Measurements from ENCODE around the gene NLRC5.
"Not testable (repeated sequence)": the region's sequence is repeated elsewhere in the genome, so short reads cannot be mapped to it uniquely, and the experiment has no call there.

Gene NLRC5

DNA sequence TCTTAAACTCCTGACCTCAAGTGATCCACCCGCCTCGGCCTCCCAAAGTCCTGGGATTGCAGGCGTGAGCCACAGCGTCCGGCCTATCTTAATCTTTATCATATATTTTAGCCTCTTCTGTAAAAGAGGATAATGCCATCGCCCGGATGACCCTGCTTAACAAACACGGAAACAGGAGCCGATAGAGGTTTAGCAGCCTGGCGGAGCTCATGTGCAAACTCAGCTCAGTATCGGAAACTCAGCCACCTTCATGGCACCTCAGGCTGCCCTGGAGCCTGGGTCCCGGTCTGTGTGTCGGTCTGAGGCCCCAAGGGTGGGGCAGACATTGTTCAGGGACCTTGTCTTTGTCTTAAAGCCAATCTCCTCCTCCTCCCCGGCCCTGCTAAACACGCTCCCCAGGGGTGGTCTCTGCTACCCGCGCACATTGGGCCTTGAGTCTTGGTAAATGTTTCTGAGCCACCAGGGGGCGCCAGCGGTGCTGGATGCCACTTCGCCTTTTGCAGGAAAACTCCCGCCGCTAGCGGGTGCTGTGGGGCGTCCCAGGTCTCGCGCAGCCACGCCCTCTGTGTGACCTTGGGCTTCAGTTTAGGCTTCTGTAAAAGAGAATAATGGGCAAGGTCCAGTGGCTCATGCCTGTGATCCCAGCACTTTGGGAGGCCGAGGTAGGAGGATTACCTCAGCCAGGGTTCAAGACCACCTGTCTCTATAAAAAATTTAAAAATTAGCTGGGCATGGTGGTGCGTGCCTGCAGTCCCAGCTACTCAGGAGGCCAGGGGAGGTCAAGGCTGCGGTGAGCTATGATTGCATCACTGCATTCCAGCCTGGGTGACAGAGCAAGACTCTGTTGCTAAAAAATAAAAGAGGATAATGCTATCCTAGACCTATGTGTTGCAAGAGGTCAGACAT lies 24.9 kb upstream of the NLRC5 start:
- H3K4me3 ChIP-seq (ENCODE audit: low read length in 2 of 2) = no peak overlapping the region
- H3K4me1 ChIP-seq (ENCODE audit: control insufficient read depth, insufficient read depth, low read length) = peaks cover 12% of the 10 kb centered on the region
- H3K36me3 ChIP-seq (ENCODE audit: control insufficient read depth in 2 of 2, insufficient read depth in 2 of 2, low read length in 2 of 2) = no peaks in the 10 kb centered on the region
- no peak overlapping the region for H3K9ac ChIP-seq (ENCODE audit: low read length in 2 of 2)
- no peak overlapping the region for H3K27ac ChIP-seq (ENCODE audit: low read length)
- H3K27me3 ChIP-seq (ENCODE audit: control insufficient read depth in 1 of 2, insufficient read depth in 2 of 2, low read length in 2 of 2) = no peaks in the 10 kb centered on the region
- no peaks in the 10 kb centered on the region for H3K9me3 ChIP-seq (ENCODE audit: control insufficient read depth in 2 of 2, low read length in 2 of 2)

- Histone ChIP-seq H3K4me1 (ENCODE audit: control insufficient read depth, insufficient read depth, low read length) (peaks cover 12% of the 10 kb centered on the region), H3K9ac (ENCODE audit: low read length in 2 of 2) (no peak overlapping the region), H3K9me3 (ENCODE audit: control insufficient read depth in 2 of 2, low read length in 2 of 2) (no peaks in the 10 kb centered on the region), H3K27me3 (ENCODE audit: control insufficient read depth in 1 of 2, insufficient read depth in 2 of 2, low read length in 2 of 2) (no peaks in the 10 kb centered on the region), H3K36me3 (ENCODE audit: control insufficient read depth in 2 of 2, insufficient read depth in 2 of 2, low read length in 2 of 2) (no peaks in the 10 kb centered on the region), H3K27ac (ENCODE audit: low read length) (no peak overlapping the region), H3K4me3 (ENCODE audit: low read length in 2 of 2) (no peak overlapping the region)
Measured at GRCh38 chr16:56965149-56966092, 23.9 kb upstream of the NLRC5 start.

DNA sequence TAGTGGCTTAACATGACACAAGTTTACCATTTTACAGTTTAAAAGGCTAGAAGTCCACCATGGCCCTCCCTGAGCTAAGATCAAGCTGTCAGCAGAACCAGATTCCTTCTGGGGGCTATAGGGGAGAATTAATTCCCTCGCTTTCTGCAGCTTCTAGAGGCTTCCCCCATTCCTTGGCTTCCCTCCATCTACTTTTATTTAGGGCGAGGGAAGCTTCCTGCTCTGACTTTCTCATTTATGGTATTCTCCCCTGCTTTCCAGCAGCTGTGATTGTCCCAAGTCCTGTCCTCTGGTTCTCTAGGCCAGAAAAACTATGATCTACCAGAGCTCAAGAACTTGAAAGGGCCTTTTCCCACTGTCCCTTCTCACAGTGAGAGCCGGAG lies 23.3 kb upstream of the NLRC5 start:
- Histone ChIP-seq H3K9me3 (ENCODE audit: control insufficient read depth in 2 of 2, low read length in 2 of 2) (no peaks in the 10 kb centered on the region), H3K27ac (ENCODE audit: low read length) (no peak overlapping the region), H3K27me3 (ENCODE audit: control insufficient read depth in 1 of 2, insufficient read depth in 2 of 2, low read length in 2 of 2) (peaks cover 0 to 2% of the 10 kb centered on the region in 2 donors), H3K4me1 (ENCODE audit: control insufficient read depth, insufficient read depth, low read length) (peaks cover 10% of the 10 kb centered on the region), H3K9ac (ENCODE audit: low read length in 2 of 2) (no peak overlapping the region), H3K36me3 (ENCODE audit: control insufficient read depth in 2 of 2, insufficient read depth in 2 of 2, low read length in 2 of 2) (no peaks in the 10 kb centered on the region), H3K4me3 (ENCODE audit: low read length in 2 of 2) (no peak overlapping the region)

GRCh38 chr16:56967733-56968132 lies 21.6 kb upstream of the NLRC5 start:
- H3K4me1 ChIP-seq (ENCODE audit: control insufficient read depth, insufficient read depth, low read length) = peaks cover 8% of the 10 kb centered on the region
- no peaks in the 10 kb centered on the region for H3K9me3 ChIP-seq (ENCODE audit: control insufficient read depth in 2 of 2, low read length in 2 of 2)
- H3K9ac ChIP-seq (ENCODE audit: low read length in 2 of 2) = no peak overlapping the region

DNA sequence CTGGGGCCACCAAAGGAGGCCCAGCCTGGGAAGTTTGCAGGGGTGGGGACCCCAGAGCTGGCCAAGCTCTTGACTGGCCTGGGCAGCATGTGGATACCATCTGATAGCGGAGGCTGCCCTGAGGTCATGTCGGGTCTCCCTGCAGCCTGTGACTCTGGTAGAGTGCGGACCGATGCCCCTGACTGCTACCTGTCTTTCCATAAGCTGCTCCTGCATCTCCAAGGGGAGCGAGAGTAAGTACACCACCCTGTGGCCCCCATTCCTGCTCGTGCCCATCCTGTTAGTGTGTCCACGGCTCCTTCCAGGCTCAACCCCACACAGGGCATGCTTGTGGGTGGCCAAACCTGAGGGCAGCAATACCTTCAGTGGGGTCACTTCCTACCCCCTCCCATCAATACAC lies 19.6 kb upstream of the NLRC5 start:
- H3K27ac ChIP-seq (ENCODE audit: low read length) = no peak overlapping the region
- peaks cover 0 to 2% of the 10 kb centered on the region in 2 donors for H3K27me3 ChIP-seq (ENCODE audit: control insufficient read depth in 1 of 2, insufficient read depth in 2 of 2, low read length in 2 of 2)
- H3K9ac ChIP-seq (ENCODE audit: low read length in 2 of 2) = no peak overlapping the region
- no peak overlapping the region for H3K4me3 ChIP-seq (ENCODE audit: low read length in 2 of 2)
- H3K36me3 ChIP-seq (ENCODE audit: control insufficient read depth in 2 of 2, insufficient read depth in 2 of 2, low read length in 2 of 2) = no peaks in the 10 kb centered on the region
- H3K4me1 ChIP-seq (ENCODE audit: control insufficient read depth, insufficient read depth, low read length) = peaks cover 8% of the 10 kb centered on the region
- no peaks in the 10 kb centered on the region for H3K9me3 ChIP-seq (ENCODE audit: control insufficient read depth in 2 of 2, low read length in 2 of 2)

More at GRCh38 chr16:56967733-56968132, 21.6 kb upstream of the NLRC5 start:
- Histone ChIP-seq H3K4me3 (ENCODE audit: low read length in 2 of 2) (no peak overlapping the region), H3K27me3 (ENCODE audit: control insufficient read depth in 1 of 2, insufficient read depth in 2 of 2, low read length in 2 of 2) (peaks cover 0 to 2% of the 10 kb centered on the region in 2 donors), H3K27ac (ENCODE audit: low read length) (no peak overlapping the region), H3K36me3 (ENCODE audit: control insufficient read depth in 2 of 2, insufficient read depth in 2 of 2, low read length in 2 of 2) (no peaks in the 10 kb centered on the region)

- Histone ChIP-seq H3K27ac (ENCODE audit: low read length) (no peak overlapping the region), H3K4me3 (ENCODE audit: low read length in 2 of 2) (no peak overlapping the region), H3K9ac (ENCODE audit: low read length in 2 of 2) (no peak overlapping the region), H3K36me3 (ENCODE audit: control insufficient read depth in 2 of 2, insufficient read depth in 2 of 2, low read length in 2 of 2) (no peaks in the 10 kb centered on the region), H3K27me3 (ENCODE audit: control insufficient read depth in 1 of 2, insufficient read depth in 2 of 2, low read length in 2 of 2) (peaks cover 0 to 2% of the 10 kb centered on the region in 2 donors), H3K4me1 (ENCODE audit: control insufficient read depth, insufficient read depth, low read length) (peaks cover 3% of the 10 kb centered on the region), H3K9me3 (ENCODE audit: control insufficient read depth in 2 of 2, low read length in 2 of 2) (no peaks in the 10 kb centered on the region)
Measured at GRCh38 chr16:56970934-56971767, 18.2 kb upstream of the NLRC5 start.

DNA sequence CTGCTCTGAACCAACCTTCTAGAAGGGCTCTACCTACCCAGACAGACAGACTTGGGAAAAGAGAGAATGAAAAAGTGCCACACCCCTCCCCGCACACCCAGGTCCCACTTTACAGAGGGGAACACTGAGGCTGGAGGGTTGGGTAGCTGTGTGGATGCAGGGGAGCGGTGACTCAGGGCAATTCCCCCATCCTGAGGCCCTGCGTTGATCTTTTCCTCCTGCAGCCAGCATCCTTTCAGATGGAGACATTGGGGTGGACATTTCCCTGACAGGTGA lies 17.7 kb upstream of the NLRC5 start:
- no peaks in the 10 kb centered on the region for H3K9me3 ChIP-seq (ENCODE audit: control insufficient read depth in 2 of 2, low read length in 2 of 2)
- H3K36me3 ChIP-seq (ENCODE audit: control insufficient read depth in 2 of 2, insufficient read depth in 2 of 2, low read length in 2 of 2) = no peaks in the 10 kb centered on the region
- peaks cover 0 to 2% of the 10 kb centered on the region in 2 donors for H3K27me3 ChIP-seq (ENCODE audit: control insufficient read depth in 1 of 2, insufficient read depth in 2 of 2, low read length in 2 of 2)
- no peaks in the 10 kb centered on the region for H3K4me1 ChIP-seq (ENCODE audit: control insufficient read depth, insufficient read depth, low read length)
- no peak overlapping the region for H3K9ac ChIP-seq (ENCODE audit: low read length in 2 of 2)
- no peak overlapping the region for H3K4me3 ChIP-seq (ENCODE audit: low read length in 2 of 2)
- H3K27ac ChIP-seq (ENCODE audit: low read length) = no peak overlapping the region

DNA sequence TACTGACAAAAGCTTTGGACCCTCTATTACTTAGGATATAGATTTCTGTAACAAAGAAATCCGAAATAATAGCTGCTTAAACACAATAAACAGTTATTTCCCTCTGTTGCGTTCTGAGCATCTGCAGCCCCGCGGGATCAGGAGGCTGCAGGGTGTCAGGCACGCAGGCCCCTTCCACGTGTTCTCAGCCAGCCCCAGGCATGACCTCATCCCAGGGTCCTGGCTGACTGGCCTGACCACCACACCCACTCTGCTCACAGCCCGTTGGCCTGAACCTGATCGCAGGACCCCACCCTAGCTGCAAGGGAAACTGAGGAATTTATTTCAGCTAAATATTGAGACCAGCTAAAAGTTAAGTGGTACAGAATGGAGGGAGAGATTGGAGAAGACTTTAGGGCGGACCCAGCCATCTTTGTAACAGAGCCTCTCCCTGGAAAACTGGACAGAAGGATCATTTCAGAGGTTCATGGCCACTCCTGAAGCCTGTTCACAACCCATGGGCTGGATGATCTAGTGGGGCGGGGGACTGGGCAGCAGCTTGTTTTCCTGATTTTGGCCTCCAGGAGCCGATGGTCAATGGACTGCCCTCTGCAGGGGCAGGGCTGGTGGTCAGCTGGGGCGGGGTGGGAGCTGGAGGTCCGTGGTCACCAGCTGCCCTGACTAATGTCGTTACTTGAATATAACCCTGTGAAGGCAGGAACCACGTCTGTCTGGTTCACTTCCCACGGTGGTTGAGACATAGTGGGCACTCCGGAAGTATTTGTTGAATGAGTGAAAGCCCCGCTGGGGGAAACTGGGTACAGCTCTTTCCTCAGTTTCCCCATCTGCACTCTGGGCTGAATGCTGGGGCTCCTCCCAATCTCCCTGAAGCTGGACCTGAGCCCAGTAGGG lies 16.7 kb upstream of the NLRC5 start:
- H3K4me3 ChIP-seq (ENCODE audit: low read length in 2 of 2) = no peak overlapping the region
- no peaks in the 10 kb centered on the region for H3K36me3 ChIP-seq (ENCODE audit: control insufficient read depth in 2 of 2, insufficient read depth in 2 of 2, low read length in 2 of 2)
- peaks cover 0 to 2% of the 10 kb centered on the region in 2 donors for H3K27me3 ChIP-seq (ENCODE audit: control insufficient read depth in 1 of 2, insufficient read depth in 2 of 2, low read length in 2 of 2)
- no peak overlapping the region for H3K9ac ChIP-seq (ENCODE audit: low read length in 2 of 2)
- H3K9me3 ChIP-seq (ENCODE audit: control insufficient read depth in 2 of 2, low read length in 2 of 2) = no peaks in the 10 kb centered on the region
- H3K27ac ChIP-seq (ENCODE audit: low read length) = no peak overlapping the region
- H3K4me1 ChIP-seq (ENCODE audit: control insufficient read depth, insufficient read depth, low read length) = no peaks in the 10 kb centered on the region

DNA sequence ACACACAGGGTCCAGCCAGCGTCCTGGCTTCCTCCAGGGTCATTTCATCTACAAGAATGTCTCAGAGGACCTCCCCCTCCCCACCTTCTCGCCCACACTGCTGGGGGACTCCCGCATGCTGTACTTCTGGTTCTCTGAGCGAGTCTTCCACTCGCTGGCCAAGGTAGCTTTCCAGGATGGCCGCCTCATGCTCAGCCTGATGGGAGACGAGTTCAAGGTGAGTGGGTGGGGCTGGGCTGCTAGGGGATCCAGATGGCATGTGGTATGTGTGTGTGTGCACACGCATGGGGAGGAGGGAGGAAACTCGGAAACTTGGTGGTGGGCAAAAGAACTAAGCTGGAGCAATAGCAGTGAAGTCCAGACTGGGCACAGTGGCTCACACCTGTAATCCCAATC lies 16.1 kb upstream of the NLRC5 start:
- Histone ChIP-seq H3K27ac (ENCODE audit: low read length) (no peak overlapping the region), H3K9ac (ENCODE audit: low read length in 2 of 2) (no peak overlapping the region), H3K27me3 (ENCODE audit: control insufficient read depth in 1 of 2, insufficient read depth in 2 of 2, low read length in 2 of 2) (peaks cover 0 to 2% of the 10 kb centered on the region in 2 donors), H3K4me1 (ENCODE audit: control insufficient read depth, insufficient read depth, low read length) (no peaks in the 10 kb centered on the region), H3K36me3 (ENCODE audit: control insufficient read depth in 2 of 2, insufficient read depth in 2 of 2, low read length in 2 of 2) (no peaks in the 10 kb centered on the region), H3K9me3 (ENCODE audit: control insufficient read depth in 2 of 2, low read length in 2 of 2) (no peaks in the 10 kb centered on the region), H3K4me3 (ENCODE audit: low read length in 2 of 2) (no peak overlapping the region)

DNA sequence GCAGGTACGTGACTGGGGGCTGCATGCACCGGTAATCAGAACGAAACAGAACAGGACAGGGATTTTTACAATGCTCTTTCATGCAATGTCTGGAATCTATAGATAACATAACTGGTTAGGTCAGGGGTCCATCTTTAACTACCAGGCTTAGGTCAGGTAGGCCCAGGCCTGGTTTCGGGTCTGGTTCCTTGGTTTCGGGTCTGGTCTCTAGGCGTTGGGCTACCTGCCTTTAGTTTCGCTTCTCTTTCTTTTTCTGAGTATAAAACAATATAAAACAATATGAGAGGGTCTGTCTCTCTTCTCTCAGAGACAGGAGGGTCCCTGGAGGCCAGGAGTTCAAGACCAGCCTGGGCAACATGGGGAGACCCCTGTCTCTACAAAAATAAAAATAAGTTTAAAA lies 15.5 kb upstream of the NLRC5 start:
- H3K9me3 ChIP-seq (ENCODE audit: control insufficient read depth in 2 of 2, low read length in 2 of 2); H3K36me3 ChIP-seq (ENCODE audit: control insufficient read depth in 2 of 2, insufficient read depth in 2 of 2, low read length in 2 of 2); H3K9ac ChIP-seq (ENCODE audit: low read length in 2 of 2); H3K27ac ChIP-seq (ENCODE audit: low read length); H3K4me1 ChIP-seq (ENCODE audit: control insufficient read depth, insufficient read depth, low read length); H3K4me3 ChIP-seq (ENCODE audit: low read length in 2 of 2); H3K27me3 ChIP-seq (ENCODE audit: control insufficient read depth in 1 of 2, insufficient read depth in 2 of 2, low read length in 2 of 2): not testable (repeated sequence)

Measured in stomach smooth muscle (tissue), 2 donors.